ENCODE data around the gene RNF126. TPM values are rescaled to one million over a fixed set of nuclear protein-coding genes. Genes with fewer than 3 reads are reported as not detected.
"Not testable (repeated sequence)": the region's sequence is repeated elsewhere in the genome, so short reads cannot be mapped to it uniquely, and the experiment has no call there.

The RNF126 gene
- total and polyA plus RNA-seq, 12 donors = 20.3 to 46.1 (median 25.0) TPM

DNA sequence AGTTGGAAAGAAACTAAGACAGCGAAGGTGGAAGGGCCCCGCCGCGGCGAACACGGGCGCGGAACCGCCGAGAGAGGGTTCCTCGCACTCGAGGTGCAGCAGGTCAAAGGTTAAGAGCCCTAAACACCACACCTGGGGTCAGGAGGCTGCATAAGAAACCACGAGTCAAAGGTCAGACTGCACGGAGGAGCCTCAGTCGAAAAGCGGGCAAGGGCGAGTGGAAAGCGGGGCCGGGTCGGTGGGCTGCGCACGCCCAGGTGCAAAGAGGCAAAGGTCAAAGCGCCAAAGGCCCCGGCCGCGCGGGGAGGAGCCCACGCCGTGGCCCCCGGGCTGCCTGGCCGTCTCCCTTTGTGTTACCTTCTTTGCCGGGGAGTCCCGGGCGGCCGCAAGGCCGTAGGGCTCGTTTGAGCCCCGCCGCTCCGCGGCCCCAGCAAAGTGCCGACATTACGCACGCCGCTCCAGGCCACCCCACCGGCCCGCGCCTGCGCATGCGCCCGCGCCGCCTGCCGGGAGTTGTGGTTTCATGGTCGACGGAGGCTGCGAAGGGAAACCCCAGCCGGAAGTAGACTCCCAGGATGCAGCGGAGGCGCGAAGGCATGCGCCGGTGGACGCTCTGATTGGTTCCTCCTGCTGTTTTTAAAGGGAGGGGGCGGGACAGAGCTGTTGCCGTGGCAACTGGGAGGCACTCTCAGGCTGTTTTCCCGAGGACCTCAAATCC is 29.8 kb downstream of the RNF126 start, which contains the start of gene POLRMT:
TSS of gene POLRMT (minus strand) at position 470 of the 718 bp plus-strand sequence. CDS start at position 445, 25 bp downstream.
- ATAC-seq (peak; percentile 92 to 98 (median 98)), DNase-seq (peak; percentile 98)
- H3K27me3 ChIP-seq = peaks cover 0 to 1% (median 0%) of the 10 kb centered on the region in 7 donors
- peaks cover 0 to 29% (median 0%) of the 10 kb centered on the region in 9 donors for H3K36me3 ChIP-seq
- intact Hi-C loops (cut with DNase I) = loop anchor here in 2 of 10 donors (2.0 to 10.0 kb wide), 3 partner anchors 24 to 101 kb away; partner anchors contain the start of gene CDC34 (in 2 of the 2)
- H3K4me1 ChIP-seq = peaks cover 15 to 34% (median 21%) of the 10 kb centered on the region in 9 donors
- H3K4me3 ChIP-seq = peak within 1 kb of the TSS; percentile 82 to 99 (median 92)
- 0% methylated on average over 57 to 67 of the region's 67 CpGs for WGBS, 2 donors
- no peaks in the 10 kb centered on the region for H3K9me3 ChIP-seq
- peak within 1 kb of the TSS in 9 of 10 donors; percentile 75 to 89 (median 83) for H3K27ac ChIP-seq
- TF ChIP-seq CTCF (IDR thresholded peaks at IDR 0.05) = peak in 6 of 9 donors; percentile 8 to 51 (median 26)

DNA sequence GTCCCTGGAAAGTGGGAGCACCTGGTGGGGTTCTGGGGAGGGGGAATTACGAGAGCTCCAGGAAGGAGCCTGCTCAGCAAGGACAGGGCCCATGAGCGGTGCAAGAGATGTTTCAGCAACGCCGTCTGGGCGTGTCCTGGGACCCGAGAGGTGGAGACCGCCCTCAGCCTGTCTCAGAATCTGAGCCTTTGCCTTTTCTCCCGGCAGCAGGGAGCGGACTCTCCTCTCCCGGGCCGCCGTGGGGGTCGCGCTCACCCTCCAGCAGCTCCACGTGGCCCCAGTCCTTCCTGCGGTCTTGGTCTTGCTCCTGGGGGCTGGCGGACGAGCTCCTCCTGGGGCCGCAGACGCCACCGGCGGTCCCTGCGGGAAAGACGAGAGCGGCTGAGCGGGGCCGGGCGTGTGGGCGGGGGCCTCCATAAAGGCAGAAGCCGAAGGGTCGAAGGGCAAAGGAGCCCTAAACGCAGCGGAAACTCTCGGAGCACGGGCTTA is 30.4 kb downstream of the RNF126 start:
- Histone ChIP-seq H3K36me3 (peaks cover 0 to 35% (median 0%) of the 10 kb centered on the region in 9 donors), H3K27ac (peak overlapping the region in 9 of 10 donors; percentile 75 to 89 (median 83)), H3K4me3 (peak overlapping the region; percentile 82 to 99 (median 92)), H3K27me3 (no peaks in the 10 kb centered on the region), H3K9me3 (no peaks in the 10 kb centered on the region), H3K4me1 (peaks cover 15 to 34% (median 21%) of the 10 kb centered on the region in 9 donors)
- TF ChIP-seq CTCF (IDR thresholded peaks at IDR 0.05) = no peak
- peak in 7 of 8 donors; percentile 3 to 26 (median 7) for ATAC-seq
- no peak for DNase-seq
- intact Hi-C loops (cut with DNase I) = loop anchor here in 2 of 10 donors (2.0 to 10.0 kb wide), 3 partner anchors 24 to 100 kb away; partner anchors contain the start of gene CDC34 (in 2 of the 2)
- WGBS, 2 donors = 2 to 4% methylated on average over 35 of the region's 35 CpGs

DNA sequence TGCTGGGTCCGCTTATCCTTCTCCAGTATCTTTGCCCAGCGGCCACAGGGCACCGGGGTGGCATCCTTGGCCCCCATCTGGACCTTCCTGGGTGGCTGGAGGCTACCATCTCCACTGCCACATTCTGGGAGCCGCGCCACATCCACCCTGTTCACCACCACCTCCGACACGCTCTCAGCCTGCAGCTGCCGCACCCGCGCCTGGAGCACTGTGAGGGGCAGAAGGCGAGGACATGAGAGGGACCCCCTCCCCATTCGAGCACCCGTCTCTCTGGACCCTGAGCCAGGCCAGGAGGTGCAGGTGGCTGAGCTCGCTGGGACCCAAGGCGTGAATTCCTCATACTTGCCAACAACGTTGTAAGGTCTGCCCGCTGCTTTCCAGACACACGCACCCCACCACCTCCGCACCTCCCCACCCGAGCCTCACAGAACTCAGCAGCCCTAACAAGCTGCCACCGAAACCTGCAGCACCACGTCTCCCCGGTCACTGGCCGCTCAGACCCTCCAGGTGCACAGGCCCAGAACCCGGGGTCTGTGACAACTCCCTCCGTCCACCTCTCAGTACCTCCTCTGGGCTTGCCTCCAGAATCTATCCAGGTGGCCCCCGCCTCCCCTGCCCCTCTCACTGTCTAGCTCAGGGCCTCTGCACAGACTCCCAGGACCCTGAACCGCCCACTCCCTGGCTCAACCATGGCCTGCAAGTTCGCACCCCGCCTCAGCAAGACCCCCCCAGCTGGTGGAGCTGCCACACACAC is 32.9 kb downstream of the RNF126 start:
- intact Hi-C loops (cut with DNase I) = loop anchor here in 2 of 10 donors (5.0 to 10.0 kb wide), 2 partner anchors 95 to 98 kb away; partner anchors contain the start of gene CDC34 (in 2 of the 2)
- peak in 2 of 9 donors; percentile 2 to 3 for TF ChIP-seq CTCF (IDR thresholded peaks at IDR 0.05)
- H3K9me3 ChIP-seq = no peaks in the 10 kb centered on the region
- H3K27me3 ChIP-seq = no peaks in the 10 kb centered on the region
- no peak overlapping the region for H3K27ac ChIP-seq
- H3K4me1 ChIP-seq = peaks cover 15 to 34% (median 21%) of the 10 kb centered on the region in 9 donors
- no peak overlapping the region for H3K4me3 ChIP-seq
- H3K36me3 ChIP-seq = peaks cover 0 to 53% (median 2%) of the 10 kb centered on the region in 9 donors
- ATAC-seq (no peak), DNase-seq (no peak)
- WGBS, 2 donors = 89 to 90% methylated on average over 30 of the region's 30 CpGs

DNA sequence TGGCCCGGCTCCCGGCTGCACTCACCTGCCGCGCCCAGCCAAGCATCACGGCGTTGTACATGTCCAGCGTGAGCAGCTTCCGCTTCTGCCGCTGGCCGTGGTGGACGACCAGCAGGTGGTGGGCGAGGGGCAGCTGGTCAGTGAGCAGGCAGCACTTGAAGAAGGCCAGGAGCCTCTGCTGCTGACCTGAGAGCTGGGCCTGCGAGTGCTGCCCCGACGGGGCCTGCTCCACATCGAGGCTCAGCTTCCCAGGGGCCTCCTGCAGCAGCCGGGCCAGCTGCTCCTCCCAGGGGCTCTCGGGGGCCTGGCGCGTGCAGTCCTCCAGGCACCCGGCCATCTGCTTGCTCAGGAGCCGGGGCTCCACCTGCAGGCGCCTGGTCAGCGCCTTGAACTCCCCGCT is 33.5 kb downstream of the RNF126 start:
- 65 to 67% methylated on average over 19 to 25 of the region's 25 CpGs for WGBS, 2 donors
- intact Hi-C loops (cut with DNase I); H3K9me3 ChIP-seq; DNase-seq; H3K4me3 ChIP-seq; H3K27me3 ChIP-seq; ATAC-seq; H3K27ac ChIP-seq: not testable (repeated sequence)
- TF ChIP-seq CTCF (IDR thresholded peaks at IDR 0.05) = peak in 2 of 9 donors; percentile 5 to 7
- peaks cover 0 to 59% (median 4%) of the 10 kb centered on the region in 9 donors for H3K36me3 ChIP-seq
- H3K4me1 ChIP-seq = peaks cover 15 to 34% (median 21%) of the 10 kb centered on the region in 9 donors

Data from heart right ventricle (tissue), 16 donors.